Nephron progenitor cell (in vitro differentiated cells): ENCODE results near the gene ASB9.
"Not testable (repeated sequence)": the region's sequence is repeated elsewhere in the genome, so short reads cannot be mapped to it uniquely, and the experiment has no call there.

Source experiments
- DNase-seq: peaks from one replicate; pipeline ENCODE4 v3.0.0; 2021
- H3K27ac Mint-ChIP-seq: 2 replicates; pipeline ENCODE4 v1.8.0; 2021; ENCODE audit warnings: mild to moderate bottlenecking, moderate library complexity, mixed read lengths
- H3K27me3 Mint-ChIP-seq: 2 replicates; pipeline ENCODE4 v1.8.0; 2021; ENCODE audit warnings: mild to moderate bottlenecking, low read depth, mixed read lengths; ENCODE audit not compliant: poor library complexity
- H3K36me3 Mint-ChIP-seq: 2 replicates; pipeline ENCODE4 v1.8.0; 2021; ENCODE audit warnings: low read depth, mixed read lengths
- H3K4me1 Mint-ChIP-seq: 2 replicates; pipeline ENCODE4 v1.8.0; 2021; ENCODE audit warnings: mixed read lengths
- H3K4me3 Mint-ChIP-seq: 2 replicates; pipeline ENCODE4 v1.8.0; 2021; ENCODE audit warnings: mild to moderate bottlenecking, moderate library complexity, mixed read lengths
- H3K9me3 Mint-ChIP-seq: 2 replicates; pipeline ENCODE4 v1.8.0; 2021; ENCODE audit warnings: mild to moderate bottlenecking, moderate library complexity, mixed read lengths
- CTCF ChIP-seq: fragments of 200-600 bp; sonication (generic); IDR thresholded peaks from 2 replicates; pipeline ENCODE4 v1.5.0; 2021; ENCODE audit warnings: antibody characterized with exemption

ASB9 gene

GRCh38 chrX:15310117-15310516, 40.2 kb upstream of the ASB9 start:
- no peak for TF ChIP-seq CTCF
- Mint-ChIP-seq H3K9me3 (peaks cover 4% of the 10 kb centered on the region), H3K27ac (no peak overlapping the region), H3K4me3 (no peak overlapping the region), H3K27me3 (peaks cover 12% of the 10 kb centered on the region), H3K36me3 (no peaks in the 10 kb centered on the region), H3K4me1 (no peaks in the 10 kb centered on the region)
- DNase-seq, result no peak

- H3K4me1 Mint-ChIP-seq, DNase-seq, H3K4me3 Mint-ChIP-seq, H3K27ac Mint-ChIP-seq, H3K9me3 Mint-ChIP-seq, H3K36me3 Mint-ChIP-seq: not testable (repeated sequence)
- H3K27me3 Mint-ChIP-seq, result peaks cover 14% of the 10 kb centered on the region
These were observed 36.0 kb upstream of the ASB9 start for GRCh38 chrX:15305899-15306298.

- no peak for TF ChIP-seq CTCF
- H3K27ac Mint-ChIP-seq, result no peak overlapping the region
- no peak overlapping the region for H3K4me3 Mint-ChIP-seq
- H3K9me3 Mint-ChIP-seq, result no peaks in the 10 kb centered on the region
- H3K4me1 Mint-ChIP-seq, result no peaks in the 10 kb centered on the region
- no peak for DNase-seq
- no peaks in the 10 kb centered on the region for H3K36me3 Mint-ChIP-seq
- peaks cover 5% of the 10 kb centered on the region for H3K27me3 Mint-ChIP-seq
These were observed 32.0 kb upstream of the ASB9 start for GRCh38 chrX:15301924-15302323.

GRCh38 chrX:15299941-15300851, 30.3 kb upstream of the ASB9 start:
- no peak overlapping the region for H3K27ac Mint-ChIP-seq

GRCh38 chrX:15298780-15299179, 28.9 kb upstream of the ASB9 start:
- peaks cover 4% of the 10 kb centered on the region for H3K9me3 Mint-ChIP-seq
- no peak overlapping the region for H3K27ac Mint-ChIP-seq
- no peaks in the 10 kb centered on the region for H3K4me1 Mint-ChIP-seq
- no peak overlapping the region for H3K4me3 Mint-ChIP-seq
- no peak for DNase-seq
- peaks cover 5% of the 10 kb centered on the region for H3K27me3 Mint-ChIP-seq
- H3K36me3 Mint-ChIP-seq, result no peaks in the 10 kb centered on the region
- no peak for TF ChIP-seq CTCF

More at GRCh38 chrX:15299941-15300851, 30.3 kb upstream of the ASB9 start:
- Mint-ChIP-seq H3K27me3 (peaks cover 5% of the 10 kb centered on the region), H3K4me3 (no peak overlapping the region), H3K4me1 (no peaks in the 10 kb centered on the region), H3K9me3 (peaks cover 4% of the 10 kb centered on the region), H3K36me3 (no peaks in the 10 kb centered on the region)
- peak; percentile 48 for TF ChIP-seq CTCF
- no peak for DNase-seq

- H3K27me3 Mint-ChIP-seq, result peaks cover 5% of the 10 kb centered on the region
- H3K27ac Mint-ChIP-seq, result peak overlapping the region; percentile 8
- H3K9me3 Mint-ChIP-seq, result peaks cover 7% of the 10 kb centered on the region
- DNase-seq, result no peak
- no peaks in the 10 kb centered on the region for H3K4me1 Mint-ChIP-seq
- TF ChIP-seq CTCF, result no peak
- H3K36me3 Mint-ChIP-seq, result no peaks in the 10 kb centered on the region
- H3K4me3 Mint-ChIP-seq, result no peak overlapping the region
These were observed 28.3 kb upstream of the ASB9 start for GRCh38 chrX:15298201-15298600.
